ENCODE measurements around the gene ARHGAP31. TPM values are rescaled to one million over a fixed set of nuclear protein-coding genes. Genes with fewer than 3 reads are reported as not detected.

The ARHGAP31 gene
- total and polyA plus RNA-seq, 2 of the 8 experiments (the other 6 are each of a cell fraction or from before 2014, with no cell fraction given) = 1.1 to 7.6 TPM

DNA sequence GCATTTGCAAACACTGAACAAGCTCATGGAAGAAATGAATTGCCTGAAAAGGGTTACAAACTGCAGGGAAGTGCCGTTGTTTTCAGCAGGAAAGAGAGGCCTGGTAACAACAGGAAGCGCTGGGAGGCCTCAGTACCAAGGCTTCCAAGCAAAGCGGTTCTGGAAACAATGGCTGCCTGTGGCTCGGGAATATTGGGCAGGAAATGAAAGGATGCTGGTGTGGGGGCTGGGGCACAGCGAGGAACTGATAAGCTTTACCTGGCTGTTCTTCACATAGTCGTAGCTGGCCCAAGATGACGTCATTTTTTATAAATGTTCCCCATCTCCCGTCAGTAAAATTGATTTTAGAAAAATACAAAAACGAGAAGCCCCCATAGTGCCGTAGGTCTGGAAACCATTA, 55.9 kb downstream of the ARHGAP31 start (continued):
- TF ChIP-seq EGR1 (IDR thresholded peaks at IDR 0.05; ENCODE audit: borderline replicate concordance, low read depth, low read length) (peak; percentile 62), TAF1 (IDR thresholded peaks at IDR 0.05; ENCODE audit: low read depth, low read length) (no peak), CBX8 (IDR thresholded peaks at IDR 0.05; ENCODE audit: borderline replicate concordance, low read depth, low read length) (no peak), POLR2AphosphoS5 (IDR thresholded peaks at IDR 0.05; ENCODE audit: low read depth, low read length) (0 out of 2 replicates have a peak, but pooled peaks have one; percentile 22), TEAD4 (IDR thresholded peaks at IDR 0.05; ENCODE audit: low read depth, low read length) (0 out of 2 replicates have a peak, but pooled peaks have one; percentile 25), JUN (IDR thresholded peaks at IDR 0.05; ENCODE audit: low read depth, low read length) (peak; percentile 75), POLR2A (IDR thresholded peaks at IDR 0.05; ENCODE audit: control extremely low read depth in 1 of 2, low read depth in 2 of 2, low read length in 2 of 2) (peak in 1 of 2 experiments; percentile 3; a peak in 1 of 3 replicates), KDM1A (IDR thresholded peaks at IDR 0.05; ENCODE audit: borderline replicate concordance, low read length) (peak; percentile 16; the same call in 1 of the 2 replicates)

Measured in H1 (cell line).